IMR-90 (cell line): ENCODE results near the gene NOTO. TPM values are rescaled to one million over a fixed set of nuclear protein-coding genes. Genes with fewer than 3 reads are reported as not detected.
A peak's percentile ranks its signal among the peaks of the same experiment; 100 is the strongest.

Experiments used
- ATAC-seq: fragments of 200-7000 bp; cut with Tn5 transposase; 2 replicates; pipeline ENCODE4 v1.9.1; 2020; ENCODE audit warnings: low read depth, mild to moderate bottlenecking, moderate library complexity
- BruUV-seq: library from RNA; stranded (reverse); fragments of 400-500 nt; replicated peaks from 2 replicates; lab custom pipeline; 2021; lab: Mats Ljungman, UMichigan
- CTCF ChIA-PET: fragments of 300-600 bp; formaldehyde crosslinking; extraction: SDS; loops from one replicate; lab custom pipeline; 2021; ENCODE audit warnings: antibody characterized with exemption; lab: Yijun Ruan, JAX
- POLR2A ChIA-PET: fragments of 300-600 bp; sonication (Branson Sonifier 250); formaldehyde crosslinking; loops from one replicate; lab custom pipeline; 2022; ENCODE audit warnings: antibody characterized with exemption; ENCODE audit not compliant: unreplicated experiment; lab: Charles Lee
- DNase-seq: peaks from one replicate; pipeline ENCODE4 v3.0.0; 2013
- H2AFZ ChIP-seq: replicated peaks from 2 replicates; pipeline ENCODE3; 2013; ENCODE audit warnings: low read length, mild to moderate bottlenecking; ENCODE audit not compliant: poor library complexity
- H2AK5ac ChIP-seq: 2 replicates; pipeline ENCODE4 v1.6.1; 2013; ENCODE audit warnings: low read depth, low read length, inconsistent platforms
- H2AK9ac ChIP-seq: replicated peaks from 2 replicates; pipeline ENCODE3; 2013; ENCODE audit warnings: mild to moderate bottlenecking, low read depth, low read length, moderate library complexity; ENCODE audit not compliant: poor library complexity
- H2BK120ac ChIP-seq: 2 replicates; pipeline ENCODE4 v1.6.1; 2013; ENCODE audit warnings: low read depth, low read length, inconsistent platforms
- H2BK15ac ChIP-seq: 3 replicates; pipeline ENCODE4 v1.6.1; 2013; ENCODE audit warnings: low read depth, low read length, inconsistent platforms
- H2BK20ac ChIP-seq: 2 replicates; pipeline ENCODE4 v1.6.1; 2013; ENCODE audit warnings: low read depth, mild to moderate bottlenecking, inconsistent platforms, low read length, moderate library complexity
- H2BK5ac ChIP-seq: 2 replicates; pipeline ENCODE4 v1.6.1; 2013; ENCODE audit warnings: mild to moderate bottlenecking, low read depth, low read length, inconsistent platforms; ENCODE audit not compliant: poor library complexity, severe bottlenecking
- H3K14ac ChIP-seq: replicated peaks from 2 replicates; pipeline ENCODE4 v1.6.1; 2013; ENCODE audit warnings: low read depth, low read length, inconsistent platforms
- H3K18ac ChIP-seq: 2 replicates; pipeline ENCODE4 v1.6.1; 2013; ENCODE audit warnings: low read depth, low read length, control low read depth
- H3K23ac ChIP-seq: 2 replicates; pipeline ENCODE4 v1.6.1; 2013; ENCODE audit warnings: low read depth, low read length, inconsistent platforms
- H3K27ac ChIP-seq: 2 replicates; pipeline ENCODE4 v1.5.1; 2013; ENCODE audit warnings: mild to moderate bottlenecking, control low read depth, low read length; ENCODE audit not compliant: insufficient read depth
- H3K27me3 ChIP-seq: 2 replicates; pipeline ENCODE4 v1.6.1; 2013; ENCODE audit warnings: low read length; ENCODE audit not compliant: control insufficient read depth, insufficient read depth
- H3K36me3 ChIP-seq: 2 replicates; pipeline ENCODE4 v1.6.1; 2013; ENCODE audit warnings: low read length, mixed read lengths; ENCODE audit not compliant: control insufficient read depth, insufficient read depth
- H3K4ac ChIP-seq: 2 replicates; pipeline ENCODE4 v1.6.1; 2013; ENCODE audit warnings: low read depth, low read length, inconsistent platforms
- H3K4me1 ChIP-seq: 2 replicates; pipeline ENCODE4 v1.6.1; 2013; ENCODE audit warnings: low read length, mixed read lengths; ENCODE audit not compliant: control insufficient read depth, insufficient read depth
- H3K4me2 ChIP-seq: 2 replicates; pipeline ENCODE4 v1.6.1; 2013; ENCODE audit warnings: low read depth, mild to moderate bottlenecking, control low read depth, low read length, moderate library complexity
- H3K4me3 ChIP-seq: 2 replicates; pipeline ENCODE4 v1.5.1; 2013; ENCODE audit warnings: low read depth, mild to moderate bottlenecking, control low read depth, low read length, moderate library complexity; ENCODE audit not compliant: insufficient read depth
- H3K56ac ChIP-seq: 2 replicates; pipeline ENCODE4 v1.6.1; 2013; ENCODE audit warnings: low read length, inconsistent platforms; ENCODE audit not compliant: insufficient read depth; ENCODE audit errors: extremely low read depth
- H3K79me1 ChIP-seq, 2 experiments: 2 replicates each; pipeline ENCODE4 v1.6.1; 2013; ENCODE audit warnings: low read length in 2 of 2, inconsistent platforms in 1 of 2, low read depth in 1 of 2
- H3K9ac ChIP-seq: 2 replicates; pipeline ENCODE4 v1.6.1; 2013; ENCODE audit warnings: low read depth, low read length, control low read depth
- H3K9me1 ChIP-seq: 2 replicates; pipeline ENCODE4 v1.6.1; 2013; ENCODE audit warnings: low read length, inconsistent platforms; ENCODE audit not compliant: insufficient read depth
- H3K9me3 ChIP-seq: 2 replicates; pipeline ENCODE4 v1.6.1; 2013; ENCODE audit warnings: low read length; ENCODE audit not compliant: control insufficient read depth, insufficient read depth
- H4K20me1 ChIP-seq: 2 replicates; pipeline ENCODE4 v1.6.1; 2013; ENCODE audit warnings: low read length, inconsistent platforms; ENCODE audit not compliant: insufficient read depth
- H4K5ac ChIP-seq: 2 replicates; pipeline ENCODE4 v1.6.1; 2013; ENCODE audit warnings: mild to moderate bottlenecking, low read depth, low read length, control low read depth
- H4K8ac ChIP-seq, 2 experiments: 2 replicates each; pipeline ENCODE4 v1.6.1; 2013; ENCODE audit warnings: low read depth in 2 of 2, low read length in 2 of 2, control low read depth in 1 of 2, inconsistent platforms in 1 of 2
- H4K91ac ChIP-seq: 2 replicates; pipeline ENCODE4 v1.6.1; 2013; ENCODE audit warnings: low read depth, low read length, inconsistent platforms; ENCODE audit not compliant: insufficient read depth
- BHLHE40 ChIP-seq: fragments of 150-350 bp; IDR thresholded peaks from 2 replicates; pipeline ENCODE4 v1.6.1; 2016; ENCODE audit warnings: mild to moderate bottlenecking, low read depth, low read length
- CEBPB ChIP-seq: IDR thresholded peaks from 2 replicates; pipeline ENCODE4 v1.6.1; 2012; ENCODE audit warnings: low read depth, low read length, improper control_type of control experiment
- CHD1 ChIP-seq: IDR thresholded peaks from 2 replicates; pipeline ENCODE4 v1.6.1; 2012; ENCODE audit warnings: low read depth, low read length, improper control_type of control experiment
- FOS ChIP-seq: fragments of 150-350 bp; IDR thresholded peaks from 2 replicates; pipeline ENCODE4 v1.6.1; 2016; ENCODE audit warnings: low read depth, low read length
- MAFK ChIP-seq: IDR thresholded peaks from 2 replicates; pipeline ENCODE4 v1.6.1; 2012; ENCODE audit warnings: low read depth, low read length, improper control_type of control experiment
- MAZ ChIP-seq: IDR thresholded peaks from 2 replicates; pipeline ENCODE4 v1.6.1; 2012; ENCODE audit warnings: low read depth, mild to moderate bottlenecking, low read length, improper control_type of control experiment, moderate library complexity, borderline replicate concordance
- MXI1 ChIP-seq: IDR thresholded peaks from 2 replicates; pipeline ENCODE4 v1.6.1; 2012; ENCODE audit warnings: low read depth, mild to moderate bottlenecking, low read length, moderate library complexity, borderline replicate concordance
- NFE2L2 ChIP-seq: fragments of 150-350 bp; IDR thresholded peaks from 2 replicates; pipeline ENCODE4 v1.6.1; 2016; ENCODE audit warnings: low read depth, mild to moderate bottlenecking, low read length
- POLR2A ChIP-seq: IDR thresholded peaks from 2 replicates; pipeline ENCODE4 v1.6.1; 2012; ENCODE audit warnings: mild to moderate bottlenecking, low read depth, low read length
- RAD21 ChIP-seq: IDR thresholded peaks from 2 replicates; pipeline ENCODE4 v1.6.1; 2012; ENCODE audit warnings: low read length, improper control_type of control experiment
- RCOR1 ChIP-seq: IDR thresholded peaks from 2 replicates; pipeline ENCODE4 v1.6.1; 2012; ENCODE audit warnings: mild to moderate bottlenecking, low read length, improper control_type of control experiment; ENCODE audit not compliant: insufficient replicate concordance
- RFX5 ChIP-seq: IDR thresholded peaks from 2 replicates; pipeline ENCODE4 v1.8.0; 2012; ENCODE audit warnings: low read depth, mild to moderate bottlenecking, low read length, moderate library complexity
- USF2 ChIP-seq: fragments of 150-350 bp; IDR thresholded peaks from 2 replicates; pipeline ENCODE4 v1.6.1; 2017; ENCODE audit warnings: mild to moderate bottlenecking, antibody characterized with exemption, low read length, low read depth
- WGBS, 2 experiments: methylation state at CpG; one replicate each; pipeline versions ENCODE4 v1.1.5 to v1.1.7; 2013; ENCODE audit warnings: missing lambda C conversion rate in 2 of 2; ENCODE audit not compliant: insufficient read length in 1 of 2; ENCODE audit errors: extremely low coverage in 2 of 2; 5-methylcytosine and 5-hydroxymethylcytosine counted together
- dilution Hi-C: fragments of 300-500 bp; cut with HindIII; formaldehyde crosslinking; loops from one replicate; pipeline ENCODE4 v1.14.3; 2018; ENCODE audit warnings: low sequenced_read_pairs; ENCODE audit not compliant: unreplicated experiment
- in situ Hi-C: fragments of 300-500 bp; cut with MboI; formaldehyde crosslinking; loops from 3 replicates; pipeline ENCODE4 v1.14.3; 2019; ENCODE audit warnings: low sequenced_read_pairs, inconsistent platforms, mixed read lengths
- intact Hi-C: fragments of 100-400 bp; cut with micrococcal nuclease; formaldehyde crosslinking; loops from 2 replicates; pipeline ENCODE4 v1.10.0; 2022
- polyA plus RNA-seq, 3 experiments: library from polyadenylated mRNA; depleted of rRNA; stranded (reverse); fragments of >200 nt; gene quantifications; 2 replicates each; pipeline ENCODE4 v1.2.3, GENCODE V29; 2012; ENCODE audit warnings: low replicate concordance in 1 of 3
- total RNA-seq: library from RNA; depleted of rRNA; stranded (reverse); fragments of >200 nt; gene quantifications from 2 replicates; pipeline ENCODE4 v1.2.3, GENCODE V29; 2012
- TF ChIP-seq, protein P1 (sequence below): conservative IDR thresholded peaks from 2 replicates; pipeline ENCODE4 v1.5.1; 2012; ENCODE audit warnings: mild to moderate bottlenecking, low read depth, low read length, improper control_type of control experiment
- TF ChIP-seq, protein P2 (sequence below): fragments of 150-350 bp; IDR thresholded peaks from 2 replicates; pipeline ENCODE4 v1.6.1; 2016; ENCODE audit warnings: low read depth, mild to moderate bottlenecking, low read length, moderate library complexity, borderline replicate concordance

NOTO gene
- total and polyA plus RNA-seq, 2 of the 4 experiments (the other 2 are of a cell fraction) = not detected

GRCh38 chr2:73235315-73236028, 33.1 kb downstream of the NOTO start:
- H4K5ac ChIP-seq = no peak overlapping the region
- H3K56ac ChIP-seq = no peak overlapping the region; the same call in 1 of the 2 replicates
- intact Hi-C loops (no loop called here), in situ Hi-C loops (no loop called here), dilution Hi-C loops (no loop called here)
- POLR2A ChIA-PET = no interaction called here
- CTCF ChIA-PET = interaction anchor here (0.9 to 1.3 kb wide), 2 partner anchors 9 to 11 kb away, joined by 3 to 6 read pairs; no protein-coding TSS in a partner anchor
- H2AK5ac ChIP-seq = no peak overlapping the region
- peak overlapping the region; percentile 85; the same call in 1 of the 2 replicates for H3K4ac ChIP-seq
- peak overlapping the region; percentile 86 for H3K9ac ChIP-seq
- TSS peak; percentile 41 for BruUV-seq
- peak overlapping the region; percentile 87 for H3K23ac ChIP-seq
- no peak overlapping the region for H3K18ac ChIP-seq
- peak overlapping the region; percentile 89 for H3K4me2 ChIP-seq
- H3K4me3 ChIP-seq = peak overlapping the region; percentile 83
- H3K9me1 ChIP-seq = peaks cover 14% of the 10 kb centered on the region
- no peak overlapping the region for H2BK15ac ChIP-seq
- H2BK20ac ChIP-seq = no peak overlapping the region
- H3K14ac ChIP-seq = peak overlapping the region; percentile 88; the same call in 1 of the 2 replicates
- H4K8ac ChIP-seq = no peak overlapping the region
- 87% methylated on average over 3 of the region's 11 CpGs; no CpG with 5 or more reads in 1 of the 2 experiments for WGBS, 2 experiments
- H2BK120ac ChIP-seq = no peak overlapping the region
- peaks cover 9% of the 10 kb centered on the region for H3K36me3 ChIP-seq
- H3K4me1 ChIP-seq = peaks cover 7% of the 10 kb centered on the region
- ATAC-seq (no peak), DNase-seq (no peak)
- no peak overlapping the region for H2AFZ ChIP-seq
- peak overlapping the region; percentile 83; the same call in 1 of the 2 replicates for H3K27ac ChIP-seq
- no peaks in the 10 kb centered on the region for H3K9me3 ChIP-seq
- H2BK5ac ChIP-seq = no peak overlapping the region
- H4K20me1 ChIP-seq = peaks cover 63% of the 10 kb centered on the region
- peak overlapping the region; percentile 88 for H2AK9ac ChIP-seq
- H4K91ac ChIP-seq = no peak overlapping the region
- H3K79me1 ChIP-seq = peaks cover 14 to 63% of the 10 kb centered on the region in 2 experiments
- H3K27me3 ChIP-seq = no peaks in the 10 kb centered on the region
- TF ChIP-seq, protein P1, sequence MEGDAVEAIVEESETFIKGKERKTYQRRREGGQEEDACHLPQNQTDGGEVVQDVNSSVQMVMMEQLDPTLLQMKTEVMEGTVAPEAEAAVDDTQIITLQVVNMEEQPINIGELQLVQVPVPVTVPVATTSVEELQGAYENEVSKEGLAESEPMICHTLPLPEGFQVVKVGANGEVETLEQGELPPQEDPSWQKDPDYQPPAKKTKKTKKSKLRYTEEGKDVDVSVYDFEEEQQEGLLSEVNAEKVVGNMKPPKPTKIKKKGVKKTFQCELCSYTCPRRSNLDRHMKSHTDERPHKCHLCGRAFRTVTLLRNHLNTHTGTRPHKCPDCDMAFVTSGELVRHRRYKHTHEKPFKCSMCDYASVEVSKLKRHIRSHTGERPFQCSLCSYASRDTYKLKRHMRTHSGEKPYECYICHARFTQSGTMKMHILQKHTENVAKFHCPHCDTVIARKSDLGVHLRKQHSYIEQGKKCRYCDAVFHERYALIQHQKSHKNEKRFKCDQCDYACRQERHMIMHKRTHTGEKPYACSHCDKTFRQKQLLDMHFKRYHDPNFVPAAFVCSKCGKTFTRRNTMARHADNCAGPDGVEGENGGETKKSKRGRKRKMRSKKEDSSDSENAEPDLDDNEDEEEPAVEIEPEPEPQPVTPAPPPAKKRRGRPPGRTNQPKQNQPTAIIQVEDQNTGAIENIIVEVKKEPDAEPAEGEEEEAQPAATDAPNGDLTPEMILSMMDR = no peak
- TF ChIP-seq RCOR1 = no peak
- no peak for TF ChIP-seq RAD21
- no peak for TF ChIP-seq CEBPB
- no peak for TF ChIP-seq FOS
- TF ChIP-seq RFX5 = no peak
- no peak for TF ChIP-seq MAZ
- no peak for TF ChIP-seq USF2
- TF ChIP-seq POLR2A = no peak
- TF ChIP-seq, protein P2, sequence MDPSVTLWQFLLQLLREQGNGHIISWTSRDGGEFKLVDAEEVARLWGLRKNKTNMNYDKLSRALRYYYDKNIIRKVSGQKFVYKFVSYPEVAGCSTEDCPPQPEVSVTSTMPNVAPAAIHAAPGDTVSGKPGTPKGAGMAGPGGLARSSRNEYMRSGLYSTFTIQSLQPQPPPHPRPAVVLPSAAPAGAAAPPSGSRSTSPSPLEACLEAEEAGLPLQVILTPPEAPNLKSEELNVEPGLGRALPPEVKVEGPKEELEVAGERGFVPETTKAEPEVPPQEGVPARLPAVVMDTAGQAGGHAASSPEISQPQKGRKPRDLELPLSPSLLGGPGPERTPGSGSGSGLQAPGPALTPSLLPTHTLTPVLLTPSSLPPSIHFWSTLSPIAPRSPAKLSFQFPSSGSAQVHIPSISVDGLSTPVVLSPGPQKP = no peak
- TF ChIP-seq CHD1 = no peak
- TF ChIP-seq MXI1 = no peak
- TF ChIP-seq NFE2L2 = no peak
- no peak for TF ChIP-seq MAFK
- no peak for TF ChIP-seq BHLHE40
